Gastroesophageal sphincter (tissue), 3 donors: ENCODE measurements around the gene COL9A2.

Experiments used
- CTCF ChIP-seq, 4 experiments: fragments of 200-600 bp in 2 of 4; fragments of 450-650 bp in 2 of 4; sonication (generic) in 1 of 4; IDR thresholded peaks; one replicate each; pipeline ENCODE4 v1.5.1; 2017 to 2019; ENCODE audit warnings: antibody characterized with exemption in 4 of 4, mild to moderate bottlenecking in 2 of 4, moderate library complexity in 2 of 4
- EP300 ChIP-seq: sonication (generic); formaldehyde crosslinking; IDR thresholded peaks from one replicate; pipeline ENCODE4 v1.6.1; 2017; ENCODE audit warnings: antibody characterized with exemption, mild to moderate bottlenecking
- POLR2A ChIP-seq, 2 donors: fragments of 450-650 bp; IDR thresholded peaks; one replicate each; pipeline ENCODE4 v1.6.1; 2017; ENCODE audit warnings: antibody characterized with exemption in 2 of 2, mild to moderate bottlenecking in 2 of 2, moderate library complexity in 1 of 2
- POLR2AphosphoS5 ChIP-seq: sonication (generic); formaldehyde crosslinking; IDR thresholded peaks from one replicate; pipeline ENCODE4 v1.6.1; 2017; ENCODE audit warnings: antibody characterized with exemption

- TF ChIP-seq POLR2A (IDR thresholded peaks at IDR 0.05) (no peak), CTCF (IDR thresholded peaks at IDR 0.05) (no peak), EP300 (no peak), POLR2AphosphoS5 (no peak)
These were observed 15.6 kb upstream of the COL9A2 start for GRCh38 chr1:40332695-40333094.
